Activated CD4-positive, alpha-beta T cell treated with anti-CD3 and anti-CD28 coated beads for 48 hours (primary cell): ENCODE measurements around the gene TMEM144.

ENCODE experiments used
- DNase-seq: peaks from one replicate; pipeline ENCODE4 v3.0.0-alpha.2; 2020

Gene TMEM144

GRCh38 chr4:158209825-158210807 is at the start of gene TMEM144:
TMEM144 (plus strand) TSS chr4:158210486; CDS start chr4:158212668, 2,182 bp downstream.
- DNase-seq = peak; percentile 74

GRCh38 chr4:158161551-158162354 is 48.5 kb upstream of the TMEM144 start:
- no peak for DNase-seq

- DNase-seq = no peak
These were observed 47.7 kb upstream of the TMEM144 start for GRCh38 chr4:158162631-158163030.

GRCh38 chr4:158163941-158164767 is 46.1 kb upstream of the TMEM144 start:
- DNase-seq = no peak

GRCh38 chr4:158164768-158165213 is 45.5 kb upstream of the TMEM144 start:
- DNase-seq = no peak

GRCh38 chr4:158166701-158167100 is 43.6 kb upstream of the TMEM144 start:
- DNase-seq = no peak

- DNase-seq = no peak
These were observed 41.7 kb upstream of the TMEM144 start for GRCh38 chr4:158168606-158169005.

GRCh38 chr4:158169506-158169905 is 40.8 kb upstream of the TMEM144 start:
- no peak for DNase-seq

GRCh38 chr4:158169931-158170690 is 40.2 kb upstream of the TMEM144 start:
- DNase-seq = no peak

- peak; percentile 56 for DNase-seq
These were observed 39.4 kb upstream of the TMEM144 start for GRCh38 chr4:158170691-158171561.

GRCh38 chr4:158172261-158173258 is 37.7 kb upstream of the TMEM144 start, which contains the start of gene GASK1B:
GASK1B (minus strand) TSS chr4:158173025; CDS start chr4:158171375, 1,650 bp downstream.
- peak; percentile 17 for DNase-seq

GRCh38 chr4:158176108-158176507 is 34.2 kb upstream of the TMEM144 start:
- DNase-seq = no peak

- DNase-seq = no peak
These were observed 33.5 kb upstream of the TMEM144 start for GRCh38 chr4:158176776-158177175.

- DNase-seq = no peak
These were observed 30.8 kb upstream of the TMEM144 start for GRCh38 chr4:158179465-158179864.

GRCh38 chr4:158181906-158182305 is 28.4 kb upstream of the TMEM144 start:
- DNase-seq = no peak

GRCh38 chr4:158182736-158183135 is 27.6 kb upstream of the TMEM144 start:
- DNase-seq = no peak

GRCh38 chr4:158186815-158187214 is 23.5 kb upstream of the TMEM144 start:
- DNase-seq = no peak

- no peak for DNase-seq
These were observed 20.9 kb upstream of the TMEM144 start for GRCh38 chr4:158189422-158189821.

- no peak for DNase-seq
These were observed 19.6 kb upstream of the TMEM144 start for GRCh38 chr4:158190718-158191117.
